ENCODE results near the gene RPTOR.

GRCh38 chr17:80740141-80740540, 195.5 kb downstream of the RPTOR start:
- TF ChIP-seq POLR2AphosphoS5 (IDR thresholded peaks at IDR 0.05) (no peak), EZH2 (IDR thresholded peaks at IDR 0.05; ENCODE audit: borderline replicate concordance, insufficient read depth, low read length, poor library complexity, severe bottlenecking) (no peak)
